Ectodermal cell (in vitro differentiated cells): ENCODE results near the gene PHKG2.

Source experiments
- H3K27ac ChIP-seq: 2 replicates; pipeline ENCODE4 v1.7.0; 2013; ENCODE audit warnings: mild to moderate bottlenecking, low read depth, low read length; ENCODE audit not compliant: insufficient read depth, poor library complexity, severe bottlenecking
- H3K27me3 ChIP-seq: 2 replicates; pipeline ENCODE4 v1.7.0; 2013; ENCODE audit warnings: mild to moderate bottlenecking, low read length; ENCODE audit not compliant: insufficient read depth, control insufficient read depth, poor library complexity, severe bottlenecking
- H3K36me3 ChIP-seq: one replicate; pipeline ENCODE4 v1.7.0; 2013; ENCODE audit warnings: low read length; ENCODE audit not compliant: control insufficient read depth, insufficient read depth
- H3K4me1 ChIP-seq: one replicate; pipeline ENCODE4 v1.7.0; 2013; ENCODE audit warnings: low read length; ENCODE audit not compliant: control insufficient read depth, insufficient read depth
- H3K4me3 ChIP-seq: 2 replicates; pipeline ENCODE4 v1.7.0; 2013; ENCODE audit warnings: low read depth, low read length, control low read depth; ENCODE audit not compliant: insufficient read depth
- H3K9me3 ChIP-seq: 2 replicates; pipeline ENCODE4 v1.7.0; 2013; ENCODE audit warnings: mild to moderate bottlenecking, low read length, moderate library complexity; ENCODE audit not compliant: control insufficient read depth
- WGBS, 2 experiments: methylation state at CpG; one replicate each; pipeline ENCODE4 v1.1.7; 2013; ENCODE audit warnings: missing lambda C conversion rate in 2 of 2; 5-methylcytosine and 5-hydroxymethylcytosine counted together

PHKG2 gene

DNA sequence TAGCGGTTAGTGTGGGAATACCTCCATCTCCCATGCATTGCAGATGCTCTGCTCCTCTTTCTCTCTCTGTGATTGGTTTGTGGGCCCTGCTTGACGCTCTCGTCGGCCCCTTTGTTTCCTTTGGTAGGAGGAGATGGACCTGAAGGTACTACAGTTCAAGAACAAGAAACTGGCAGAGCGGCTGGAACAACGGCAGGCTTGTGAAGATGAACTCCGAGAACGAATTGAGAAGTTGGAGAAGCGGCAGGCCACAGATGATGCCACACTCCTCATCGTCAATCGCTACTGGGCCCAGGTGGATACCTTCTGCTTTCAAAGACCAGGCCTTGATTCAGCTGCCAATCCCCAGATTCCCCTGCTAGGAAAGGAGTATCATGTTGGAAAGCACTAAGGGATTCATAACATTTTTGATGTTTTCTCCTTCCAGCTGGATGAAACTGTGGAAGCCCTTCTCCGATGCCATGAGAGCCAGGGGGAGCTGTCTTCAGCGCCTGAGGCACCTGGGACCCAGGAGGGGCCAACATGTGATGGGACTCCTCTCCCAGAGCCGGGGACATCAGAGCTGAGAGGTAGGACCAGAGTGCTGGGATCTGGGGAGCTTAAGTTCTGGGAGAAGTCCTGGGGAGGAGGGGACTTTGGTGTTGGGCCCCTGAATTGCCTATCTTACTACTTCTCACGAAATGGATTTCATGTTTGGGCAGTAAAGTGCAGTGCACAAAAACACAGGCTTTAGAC lies 14.9 kb downstream of the PHKG2 start:
- Histone ChIP-seq H3K9me3 (no peaks in the 10 kb centered on the region), H3K27ac (no peak overlapping the region), H3K36me3 (peaks cover 45% of the 10 kb centered on the region), H3K4me3 (peak overlapping the region; percentile 89), H3K4me1 (peaks cover 9% of the 10 kb centered on the region), H3K27me3 (no peaks in the 10 kb centered on the region)
- WGBS, 2 experiments = 83 to 86% methylated on average over 15 of the region's 15 CpGs

DNA sequence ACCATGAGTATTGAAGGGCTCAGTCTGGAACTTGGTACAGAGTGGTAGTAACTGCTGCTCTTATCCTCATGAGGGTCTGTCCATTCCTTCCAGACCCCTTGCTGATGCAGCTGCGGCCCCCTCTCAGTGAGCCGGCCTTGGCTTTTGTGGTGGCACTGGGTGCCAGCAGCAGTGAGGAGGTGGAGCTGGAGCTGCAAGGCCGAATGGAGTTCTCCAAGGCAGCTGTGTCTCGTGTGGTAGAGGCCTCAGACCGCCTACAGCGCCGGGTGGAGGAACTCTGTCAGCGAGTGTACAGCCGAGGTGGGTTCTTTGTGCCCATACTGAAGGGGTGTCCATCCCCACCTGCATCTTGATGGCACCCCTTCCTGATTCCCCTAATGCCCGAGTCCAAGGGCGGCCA lies 15.9 kb downstream of the PHKG2 start:
- Histone ChIP-seq H3K9me3 (no peaks in the 10 kb centered on the region), H3K4me1 (peaks cover 9% of the 10 kb centered on the region), H3K36me3 (peaks cover 53% of the 10 kb centered on the region), H3K4me3 (no peak overlapping the region), H3K27me3 (no peaks in the 10 kb centered on the region), H3K27ac (no peak overlapping the region)
- 94 to 95% methylated on average over 11 of the region's 11 CpGs for WGBS, 2 experiments

DNA sequence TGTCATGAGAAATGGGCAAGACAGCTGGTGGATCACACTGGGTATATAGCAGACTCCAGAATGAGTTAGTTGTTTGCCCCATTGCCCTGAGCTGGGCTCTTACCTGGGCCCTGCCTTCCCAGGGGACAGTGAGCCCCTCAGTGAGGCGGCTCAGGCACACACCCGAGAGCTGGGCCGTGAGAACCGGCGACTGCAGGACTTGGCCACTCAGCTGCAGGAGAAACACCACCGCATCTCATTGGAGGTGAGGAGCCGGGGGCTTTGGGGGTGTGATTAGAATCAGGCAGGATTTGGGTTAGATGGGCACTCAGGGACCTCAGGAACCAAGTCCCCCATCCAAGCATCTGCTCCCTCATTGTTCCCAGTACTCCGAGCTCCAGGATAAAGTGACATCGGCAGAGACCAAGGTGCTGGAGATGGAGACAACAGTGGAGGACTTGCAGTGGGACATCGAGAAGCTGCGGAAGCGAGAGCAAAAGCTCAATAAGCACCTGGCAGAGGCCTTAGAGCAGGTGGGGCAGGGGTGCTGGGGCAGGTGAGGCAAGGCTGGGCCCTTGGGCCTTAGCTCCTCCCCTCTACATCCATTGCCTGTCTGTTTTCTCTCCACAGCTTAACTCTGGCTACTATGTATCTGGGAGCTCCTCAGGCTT lies 16.7 kb downstream of the PHKG2 start:
- no peaks in the 10 kb centered on the region for H3K9me3 ChIP-seq
- no peak overlapping the region for H3K4me3 ChIP-seq
- peaks cover 61% of the 10 kb centered on the region for H3K36me3 ChIP-seq
- H3K27ac ChIP-seq = no peak overlapping the region
- no peaks in the 10 kb centered on the region for H3K27me3 ChIP-seq
- H3K4me1 ChIP-seq = peaks cover 9% of the 10 kb centered on the region
- WGBS, 2 experiments = 94 to 95% methylated on average over 12 of the region's 12 CpGs

DNA sequence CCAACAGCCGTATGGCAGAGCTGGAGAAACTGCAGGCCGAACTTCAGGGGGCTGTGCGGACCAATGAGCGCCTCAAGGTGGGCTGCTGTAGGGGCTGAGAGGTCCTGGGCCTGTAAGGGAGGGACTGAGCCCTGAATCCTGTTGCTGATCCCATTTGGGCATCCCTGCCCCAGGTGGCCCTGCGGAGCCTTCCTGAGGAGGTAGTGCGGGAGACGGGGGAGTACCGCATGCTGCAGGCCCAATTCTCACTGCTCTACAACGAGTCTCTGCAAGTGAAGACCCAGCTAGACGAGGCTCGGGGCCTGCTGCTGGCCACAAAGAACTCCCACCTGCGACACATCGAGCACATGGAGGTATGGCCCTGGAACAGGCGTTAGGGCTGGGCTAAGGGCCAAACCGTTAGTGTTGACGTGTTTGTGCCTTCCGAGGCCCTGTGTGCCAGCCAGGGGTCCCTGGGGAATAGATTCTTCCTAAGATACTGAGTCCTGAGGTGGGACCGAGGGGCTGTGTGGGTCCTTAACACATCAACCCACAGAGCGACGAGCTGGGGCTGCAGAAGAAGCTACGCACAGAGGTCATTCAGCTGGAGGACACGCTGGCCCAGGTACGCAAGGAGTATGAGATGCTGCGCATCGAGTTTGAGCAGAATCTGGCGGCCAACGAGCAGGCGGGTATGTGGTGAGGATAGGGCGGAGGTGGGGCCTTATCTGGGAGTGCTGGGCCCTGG lies 18.1 kb downstream of the PHKG2 start:
- H3K4me1 ChIP-seq = peaks cover 9% of the 10 kb centered on the region
- H3K27me3 ChIP-seq = no peaks in the 10 kb centered on the region
- WGBS, 2 experiments = 96 to 97% methylated on average over 29 of the region's 29 CpGs
- H3K27ac ChIP-seq = no peak overlapping the region
- H3K9me3 ChIP-seq = no peaks in the 10 kb centered on the region
- no peak overlapping the region for H3K4me3 ChIP-seq
- peaks cover 66% of the 10 kb centered on the region for H3K36me3 ChIP-seq

DNA sequence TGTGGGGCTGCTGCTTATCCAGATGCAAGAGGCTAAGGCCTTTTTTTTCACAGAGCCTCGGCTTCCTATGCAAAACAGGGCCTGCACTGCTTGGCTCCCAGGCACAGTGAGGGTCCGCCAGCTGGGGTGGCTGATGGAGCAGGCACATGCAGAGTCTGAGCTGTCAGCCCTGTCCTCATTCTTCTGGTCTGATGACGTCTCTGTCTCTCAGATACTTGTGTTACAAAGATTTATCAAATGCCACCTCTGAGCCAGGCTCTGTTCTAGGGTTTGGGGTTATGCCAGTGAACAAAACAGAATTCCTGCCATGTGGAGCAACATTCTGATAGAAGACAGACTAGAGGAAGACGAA lies 18.7 kb downstream of the PHKG2 start:
- no peaks in the 10 kb centered on the region for H3K27me3 ChIP-seq
- peaks cover 70% of the 10 kb centered on the region for H3K36me3 ChIP-seq
- WGBS, 2 experiments = 94 to 96% methylated on average over 4 of the region's 4 CpGs
- H3K27ac ChIP-seq = no peak overlapping the region
- H3K4me3 ChIP-seq = no peak overlapping the region
- H3K4me1 ChIP-seq = peaks cover 9% of the 10 kb centered on the region
- no peaks in the 10 kb centered on the region for H3K9me3 ChIP-seq

DNA sequence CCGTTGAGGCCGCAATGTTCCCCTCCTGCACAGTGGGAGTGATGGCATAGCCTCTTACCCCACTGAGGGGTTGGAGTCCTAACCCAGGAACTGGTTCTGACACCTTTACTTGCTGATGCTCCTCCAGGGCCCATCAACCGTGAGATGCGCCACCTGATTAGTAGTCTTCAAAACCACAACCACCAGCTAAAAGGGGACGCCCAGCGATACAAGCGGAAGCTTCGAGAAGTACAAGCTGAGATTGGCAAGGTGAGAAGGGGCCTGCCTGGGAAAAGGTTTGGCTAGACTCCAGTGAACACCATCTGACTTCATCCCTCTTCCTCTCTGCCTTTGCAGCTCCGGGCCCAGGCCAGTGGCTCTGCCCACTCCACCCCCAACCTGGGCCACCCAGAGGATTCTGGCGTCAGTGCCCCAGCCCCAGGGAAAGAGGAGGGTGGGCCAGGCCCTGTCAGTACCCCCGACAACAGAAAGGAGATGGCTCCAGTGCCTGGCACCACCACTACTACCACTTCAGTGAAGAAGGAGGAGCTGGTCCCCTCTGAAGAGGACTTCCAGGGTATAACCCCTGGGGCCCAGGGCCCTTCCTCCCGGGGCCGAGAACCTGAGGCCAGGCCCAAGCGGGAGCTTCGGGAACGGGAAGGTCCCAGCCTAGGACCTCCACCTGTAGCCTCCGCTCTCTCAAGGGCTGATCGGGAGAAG lies 19.7 kb downstream of the PHKG2 start:
- 97 to 98% methylated on average over 18 of the region's 18 CpGs for WGBS, 2 experiments
- Histone ChIP-seq H3K4me1 (peaks cover 7% of the 10 kb centered on the region), H3K9me3 (no peaks in the 10 kb centered on the region), H3K27me3 (no peaks in the 10 kb centered on the region), H3K36me3 (peaks cover 75% of the 10 kb centered on the region), H3K4me3 (no peak overlapping the region), H3K27ac (no peak overlapping the region)

DNA sequence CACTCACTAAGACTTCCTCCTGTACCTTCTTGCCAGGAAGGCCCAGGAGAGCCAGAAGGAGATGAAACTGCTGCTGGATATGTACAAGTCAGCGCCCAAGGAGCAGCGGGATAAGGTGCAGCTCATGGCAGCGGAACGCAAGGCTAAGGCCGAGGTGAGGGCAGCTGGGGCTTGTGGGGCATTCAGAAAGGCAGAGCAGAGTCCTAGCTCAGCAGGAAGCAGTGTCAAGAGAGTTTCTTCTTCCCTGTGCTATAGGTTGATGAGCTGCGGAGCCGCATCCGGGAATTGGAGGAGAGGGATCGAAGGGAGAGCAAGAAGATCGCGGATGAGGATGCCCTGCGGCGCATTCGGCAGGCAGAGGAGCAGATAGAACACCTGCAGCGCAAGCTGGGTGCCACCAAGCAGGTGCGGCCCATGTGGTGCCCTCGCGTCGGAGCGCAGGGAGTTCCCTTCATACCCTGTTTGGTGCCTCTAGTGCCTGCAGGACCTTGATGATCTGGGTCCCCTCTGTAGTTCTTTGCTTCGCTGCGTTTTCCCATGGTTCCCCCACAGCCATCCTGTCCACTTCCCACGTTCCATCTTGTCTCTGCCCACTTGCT lies 20.5 kb downstream of the PHKG2 start:
- Histone ChIP-seq H3K4me3 (no peak overlapping the region), H3K27ac (no peak overlapping the region), H3K4me1 (no peaks in the 10 kb centered on the region), H3K9me3 (no peaks in the 10 kb centered on the region), H3K27me3 (no peaks in the 10 kb centered on the region), H3K36me3 (peaks cover 76% of the 10 kb centered on the region)
- 95 to 97% methylated on average over 23 of the region's 23 CpGs for WGBS, 2 experiments

DNA sequence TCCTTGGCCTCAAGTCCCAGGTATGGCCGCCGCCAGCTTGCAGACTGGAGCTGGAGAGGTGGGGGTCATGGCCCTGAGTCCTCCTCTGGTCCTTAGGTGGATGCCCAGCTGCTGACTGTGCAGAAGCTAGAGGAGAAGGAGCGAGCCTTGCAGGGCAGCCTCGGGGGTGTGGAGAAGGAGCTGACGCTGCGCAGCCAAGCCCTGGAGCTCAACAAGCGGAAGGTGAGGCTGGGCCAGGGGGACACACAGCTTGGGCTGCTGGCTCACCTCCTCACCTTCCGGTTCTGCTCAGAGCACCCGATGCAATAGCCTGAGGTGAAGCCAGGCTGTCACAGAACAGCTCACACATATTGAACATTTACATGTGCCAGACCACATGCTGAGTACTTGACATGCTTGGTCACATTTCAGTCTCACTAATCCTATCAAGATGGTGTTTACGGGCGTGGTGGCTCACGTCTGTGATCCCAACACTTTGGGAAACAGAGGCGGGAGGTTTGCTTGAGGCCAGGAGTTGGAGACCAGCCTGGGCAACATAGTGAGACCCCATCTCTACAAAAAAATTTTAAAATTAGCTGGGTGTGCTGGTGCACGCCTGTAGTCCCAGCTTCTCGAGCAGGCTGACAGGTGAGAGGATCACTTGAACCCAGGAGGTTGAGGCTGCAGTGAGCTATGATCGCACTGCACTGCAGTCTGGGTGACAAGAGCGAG lies 21.3 kb downstream of the PHKG2 start:
- H3K27ac ChIP-seq = no peak overlapping the region
- WGBS, 2 experiments = 96 to 97% methylated on average over 17 of the region's 17 CpGs
- H3K27me3 ChIP-seq = no peaks in the 10 kb centered on the region
- no peaks in the 10 kb centered on the region for H3K9me3 ChIP-seq
- peaks cover 72% of the 10 kb centered on the region for H3K36me3 ChIP-seq
- no peaks in the 10 kb centered on the region for H3K4me1 ChIP-seq
- H3K4me3 ChIP-seq = no peak overlapping the region

DNA sequence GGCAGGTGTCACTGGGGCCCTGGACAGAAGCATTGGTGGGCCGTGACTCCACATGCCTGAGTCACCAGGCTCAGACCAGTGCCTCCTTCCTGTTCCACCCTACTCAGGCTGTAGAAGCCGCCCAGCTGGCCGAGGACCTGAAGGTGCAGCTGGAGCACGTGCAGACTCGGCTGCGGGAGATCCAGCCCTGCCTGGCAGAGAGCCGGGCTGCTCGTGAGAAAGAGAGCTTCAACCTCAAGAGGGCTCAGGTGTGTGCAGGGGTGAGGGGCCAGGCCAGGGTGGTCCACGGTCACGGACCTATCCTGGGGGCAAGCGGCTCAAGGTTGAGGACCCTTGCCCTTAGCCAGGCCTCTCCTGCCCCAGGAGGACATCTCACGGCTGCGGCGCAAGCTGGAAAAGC lies 23.5 kb downstream of the PHKG2 start:
- Histone ChIP-seq H3K4me1 (no peaks in the 10 kb centered on the region), H3K9me3 (no peaks in the 10 kb centered on the region), H3K36me3 (peaks cover 50% of the 10 kb centered on the region), H3K27me3 (no peaks in the 10 kb centered on the region), H3K4me3 (no peak overlapping the region), H3K27ac (no peak overlapping the region)
- WGBS, 2 experiments = 94 to 98% methylated on average over 14 of the region's 14 CpGs
